Ishikawa (cell line): ENCODE measurements around the gene PIK3CD.
A peak's percentile ranks its signal among the peaks of the same experiment; 100 is the strongest.

Experiments
- CEBPB ChIP-seq: IDR thresholded peaks from 2 replicates; pipeline ENCODE4 v1.6.1; 2012
- CREB1 ChIP-seq: IDR thresholded peaks from 2 replicates; pipeline ENCODE4 v1.6.1; 2012; ENCODE audit warnings: low read depth
- EGR1 ChIP-seq: IDR thresholded peaks from 2 replicates; pipeline ENCODE4 v1.6.1; 2012
- EP300 ChIP-seq: IDR thresholded peaks from 2 replicates; pipeline ENCODE4 v1.6.1; 2012; ENCODE audit warnings: borderline replicate concordance
- FOXM1 ChIP-seq: IDR thresholded peaks from 2 replicates; pipeline ENCODE4 v1.6.1; 2012; ENCODE audit warnings: low read depth, borderline replicate concordance
- NFIC ChIP-seq: IDR thresholded peaks from 2 replicates; pipeline ENCODE4 v1.6.1; 2012
- RAD21 ChIP-seq: IDR thresholded peaks from 2 replicates; pipeline ENCODE4 v1.6.1; 2012; ENCODE audit warnings: low read depth
- TAF1 ChIP-seq: IDR thresholded peaks from 2 replicates; pipeline ENCODE4 v1.6.1; 2012; ENCODE audit warnings: low read depth, mild to moderate bottlenecking
- TCF12 ChIP-seq: IDR thresholded peaks from 2 replicates; pipeline ENCODE4 v1.6.1; 2012; ENCODE audit warnings: low read depth
- TEAD4 ChIP-seq: IDR thresholded peaks from 2 replicates; pipeline ENCODE4 v1.6.1; 2012
- YY1 ChIP-seq: IDR thresholded peaks from 2 replicates; pipeline ENCODE4 v1.6.1; 2012; ENCODE audit warnings: low read depth
- ZBTB7A ChIP-seq: IDR thresholded peaks from 2 replicates; pipeline ENCODE4 v1.6.1; 2012; ENCODE audit warnings: low read depth
- TF ChIP-seq, protein P1 (sequence below): IDR thresholded peaks from 2 replicates; pipeline ENCODE4 v1.6.1; 2012
- TF ChIP-seq, protein P2 (sequence below): IDR thresholded peaks from 2 replicates; pipeline ENCODE4 v1.6.1; 2012
- TF ChIP-seq, protein P3 (sequence below): IDR thresholded peaks from 2 replicates; pipeline ENCODE4 v1.6.1; 2012; ENCODE audit warnings: low read depth, mild to moderate bottlenecking

PIK3CD gene

DNA sequence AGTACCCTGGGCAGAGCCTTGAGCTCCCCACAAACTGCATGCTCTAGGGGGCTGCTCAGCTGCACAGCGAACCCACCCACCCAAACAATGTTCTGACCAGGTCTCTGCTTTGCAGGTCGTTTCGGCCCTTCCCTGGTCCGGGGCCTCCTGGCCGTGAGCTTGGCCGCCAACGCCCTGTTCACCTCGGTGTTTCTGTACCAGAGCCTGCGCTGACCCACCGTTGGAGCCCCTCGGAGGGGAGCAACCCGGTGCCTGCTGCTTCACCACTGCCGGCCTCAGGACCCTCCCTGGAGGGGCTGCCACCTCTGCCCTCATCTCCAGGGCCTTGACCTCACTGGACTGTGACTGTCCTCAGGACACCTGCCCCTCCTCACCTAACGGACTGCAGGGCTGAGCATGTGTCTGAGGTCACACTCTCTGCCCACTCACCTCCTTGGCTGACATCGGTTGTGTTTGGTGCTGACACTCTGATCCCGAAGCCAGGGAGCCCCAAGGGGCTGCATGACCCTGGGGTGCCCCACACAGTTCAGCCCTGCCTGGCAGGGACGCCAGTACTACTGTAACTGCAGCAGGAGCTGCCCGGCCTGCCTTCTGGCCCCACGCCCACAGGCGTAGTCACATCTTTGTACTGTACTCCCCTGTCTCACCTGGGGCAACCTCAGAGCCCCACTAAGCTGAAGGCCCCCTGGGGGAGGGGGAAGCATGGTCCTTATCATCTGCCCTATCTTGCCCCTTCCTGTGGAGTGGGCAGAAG, 38.5 kb upstream of the PIK3CD start:
- no peak for TF ChIP-seq FOXM1
- no peak for TF ChIP-seq NFIC
- TF ChIP-seq, protein P1, sequence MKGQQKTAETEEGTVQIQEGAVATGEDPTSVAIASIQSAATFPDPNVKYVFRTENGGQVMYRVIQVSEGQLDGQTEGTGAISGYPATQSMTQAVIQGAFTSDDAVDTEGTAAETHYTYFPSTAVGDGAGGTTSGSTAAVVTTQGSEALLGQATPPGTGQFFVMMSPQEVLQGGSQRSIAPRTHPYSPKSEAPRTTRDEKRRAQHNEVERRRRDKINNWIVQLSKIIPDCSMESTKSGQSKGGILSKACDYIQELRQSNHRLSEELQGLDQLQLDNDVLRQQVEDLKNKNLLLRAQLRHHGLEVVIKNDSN = no peak
- no peak for TF ChIP-seq TCF12
- no peak for TF ChIP-seq RAD21
- TF ChIP-seq EGR1 = no peak
- TF ChIP-seq CREB1 = no peak
- TF ChIP-seq, protein P2, sequence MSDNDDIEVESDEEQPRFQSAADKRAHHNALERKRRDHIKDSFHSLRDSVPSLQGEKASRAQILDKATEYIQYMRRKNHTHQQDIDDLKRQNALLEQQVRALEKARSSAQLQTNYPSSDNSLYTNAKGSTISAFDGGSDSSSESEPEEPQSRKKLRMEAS = no peak
- TF ChIP-seq TAF1 = no peak
- no peak for TF ChIP-seq CEBPB
- TF ChIP-seq, protein P3, sequence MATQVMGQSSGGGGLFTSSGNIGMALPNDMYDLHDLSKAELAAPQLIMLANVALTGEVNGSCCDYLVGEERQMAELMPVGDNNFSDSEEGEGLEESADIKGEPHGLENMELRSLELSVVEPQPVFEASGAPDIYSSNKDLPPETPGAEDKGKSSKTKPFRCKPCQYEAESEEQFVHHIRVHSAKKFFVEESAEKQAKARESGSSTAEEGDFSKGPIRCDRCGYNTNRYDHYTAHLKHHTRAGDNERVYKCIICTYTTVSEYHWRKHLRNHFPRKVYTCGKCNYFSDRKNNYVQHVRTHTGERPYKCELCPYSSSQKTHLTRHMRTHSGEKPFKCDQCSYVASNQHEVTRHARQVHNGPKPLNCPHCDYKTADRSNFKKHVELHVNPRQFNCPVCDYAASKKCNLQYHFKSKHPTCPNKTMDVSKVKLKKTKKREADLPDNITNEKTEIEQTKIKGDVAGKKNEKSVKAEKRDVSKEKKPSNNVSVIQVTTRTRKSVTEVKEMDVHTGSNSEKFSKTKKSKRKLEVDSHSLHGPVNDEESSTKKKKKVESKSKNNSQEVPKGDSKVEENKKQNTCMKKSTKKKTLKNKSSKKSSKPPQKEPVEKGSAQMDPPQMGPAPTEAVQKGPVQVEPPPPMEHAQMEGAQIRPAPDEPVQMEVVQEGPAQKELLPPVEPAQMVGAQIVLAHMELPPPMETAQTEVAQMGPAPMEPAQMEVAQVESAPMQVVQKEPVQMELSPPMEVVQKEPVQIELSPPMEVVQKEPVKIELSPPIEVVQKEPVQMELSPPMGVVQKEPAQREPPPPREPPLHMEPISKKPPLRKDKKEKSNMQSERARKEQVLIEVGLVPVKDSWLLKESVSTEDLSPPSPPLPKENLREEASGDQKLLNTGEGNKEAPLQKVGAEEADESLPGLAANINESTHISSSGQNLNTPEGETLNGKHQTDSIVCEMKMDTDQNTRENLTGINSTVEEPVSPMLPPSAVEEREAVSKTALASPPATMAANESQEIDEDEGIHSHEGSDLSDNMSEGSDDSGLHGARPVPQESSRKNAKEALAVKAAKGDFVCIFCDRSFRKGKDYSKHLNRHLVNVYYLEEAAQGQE = no peak
- no peak for TF ChIP-seq TEAD4
- TF ChIP-seq ZBTB7A = no peak
- no peak for TF ChIP-seq YY1
- no peak for TF ChIP-seq EP300

DNA sequence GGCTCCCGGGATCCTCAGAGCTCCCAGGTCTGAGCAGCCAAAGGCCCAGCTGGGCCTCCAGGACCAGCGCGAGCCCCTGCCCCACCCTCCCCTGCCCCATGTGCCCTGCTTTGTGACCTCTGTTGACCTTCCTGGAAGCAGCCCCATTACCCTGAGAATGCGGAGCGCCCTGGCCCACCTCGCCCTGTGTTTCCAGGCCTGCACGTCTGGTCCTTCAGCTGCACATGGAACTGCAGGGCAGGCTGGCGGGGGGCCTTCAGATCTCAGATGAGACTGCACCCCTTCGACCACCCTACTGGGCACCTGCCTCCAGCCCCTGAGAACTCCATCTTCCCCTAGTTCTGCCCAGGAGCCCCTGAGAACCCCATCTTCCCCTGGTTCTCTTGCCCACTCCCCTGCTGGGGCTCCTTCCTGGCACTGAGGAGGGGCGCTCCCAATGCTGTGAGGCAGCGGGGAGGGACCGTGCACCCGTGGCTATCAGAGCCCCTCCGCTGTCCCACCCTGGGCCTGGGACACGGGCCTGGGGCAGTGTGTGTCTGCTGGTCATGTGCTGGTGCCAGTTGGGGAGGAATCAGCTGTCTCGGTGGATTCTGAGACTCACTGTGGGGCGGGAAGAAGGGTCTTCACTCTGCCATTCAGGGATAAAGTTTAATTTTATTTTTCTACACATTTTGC, 37.8 kb upstream of the PIK3CD start:
- TF ChIP-seq YY1 (no peak), TEAD4 (no peak), NFIC (no peak), EP300 (no peak)

DNA sequence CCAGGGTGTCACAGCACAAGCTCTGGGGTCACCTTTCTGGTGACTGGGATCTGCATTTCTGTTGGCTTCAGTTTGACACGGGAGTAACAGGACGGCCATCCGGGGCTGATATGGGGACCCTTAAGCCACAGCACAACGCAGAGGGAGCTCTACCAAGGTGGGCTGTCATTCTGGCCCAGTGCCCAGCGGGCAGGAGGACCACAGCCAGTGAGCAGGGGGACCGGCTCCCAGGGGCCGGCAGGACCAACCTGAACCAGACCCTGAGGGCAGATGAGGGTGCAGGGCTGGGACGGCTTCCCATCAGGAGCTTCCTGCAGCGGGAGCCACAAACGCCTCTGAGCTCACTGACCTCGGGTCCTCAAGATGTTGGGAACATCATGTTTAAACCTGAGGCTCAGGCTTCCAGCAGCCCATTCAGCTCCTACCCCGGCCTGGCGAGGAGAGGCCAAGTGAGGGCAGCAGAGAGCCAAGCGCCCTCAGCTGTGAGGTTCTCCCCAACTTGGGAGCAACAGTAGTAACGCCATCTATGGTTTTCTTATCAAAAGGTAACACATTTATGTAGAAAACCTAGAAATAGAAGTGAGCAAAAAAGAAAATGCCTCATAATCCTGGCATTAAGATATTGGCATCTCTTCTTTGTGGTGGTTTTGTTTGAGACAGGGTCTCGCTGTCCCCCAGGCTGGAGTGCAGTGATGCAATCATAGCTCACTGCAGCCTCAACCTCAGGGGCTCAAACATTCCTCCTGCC, 36.0 kb upstream of the PIK3CD start:
- TF ChIP-seq RAD21 (peak; percentile 21; the same call in 1 of the 2 replicates), CREB1 (no peak)

DNA sequence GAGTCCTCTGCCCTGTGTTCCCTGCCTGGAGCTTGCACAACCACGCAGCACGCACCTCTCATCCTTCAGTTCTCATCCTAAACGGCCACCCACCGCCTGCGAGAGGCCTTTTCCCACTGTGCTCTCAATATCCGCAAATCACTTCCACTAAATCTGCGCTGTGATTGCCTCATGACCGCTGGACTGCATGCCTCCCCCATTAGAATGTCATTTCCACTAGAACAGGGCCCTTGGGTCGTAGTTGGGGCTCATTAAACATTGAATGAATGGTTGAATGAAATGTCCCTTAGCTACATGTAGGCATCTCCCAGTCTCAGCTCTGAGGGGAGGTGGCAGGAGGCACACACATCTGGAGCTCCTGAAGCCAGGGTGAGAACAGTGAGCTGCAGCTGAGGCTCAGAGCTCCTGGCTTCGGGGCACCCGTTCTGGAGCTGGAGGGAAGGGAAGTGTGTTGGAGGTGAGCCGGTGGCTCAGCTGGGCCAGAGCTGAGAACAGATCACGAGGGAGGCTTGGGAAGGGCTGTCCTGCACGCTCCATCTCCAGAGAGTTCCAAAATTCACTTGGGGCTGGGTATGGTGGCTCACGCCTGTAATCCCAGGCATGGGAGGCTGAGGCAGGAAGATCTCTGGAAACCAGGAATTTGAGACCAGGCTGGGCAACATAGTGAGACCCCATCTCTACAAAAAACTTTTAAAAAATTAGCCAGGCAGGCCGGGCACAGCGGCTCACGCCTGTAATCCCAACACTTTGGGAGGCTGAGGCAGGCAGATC, 32.4 kb upstream of the PIK3CD start:
- TF ChIP-seq RAD21 (no peak), TAF1 (no peak), YY1 (no peak), EP300 (no peak), FOXM1 (no peak), NFIC (no peak), EGR1 (no peak), CEBPB (no peak), TCF12 (no peak), ZBTB7A (no peak), TEAD4 (no peak), CREB1 (no peak)
- TF ChIP-seq, protein P3 = no peak
- TF ChIP-seq, protein P2 = no peak
- TF ChIP-seq, protein P1 = no peak

DNA sequence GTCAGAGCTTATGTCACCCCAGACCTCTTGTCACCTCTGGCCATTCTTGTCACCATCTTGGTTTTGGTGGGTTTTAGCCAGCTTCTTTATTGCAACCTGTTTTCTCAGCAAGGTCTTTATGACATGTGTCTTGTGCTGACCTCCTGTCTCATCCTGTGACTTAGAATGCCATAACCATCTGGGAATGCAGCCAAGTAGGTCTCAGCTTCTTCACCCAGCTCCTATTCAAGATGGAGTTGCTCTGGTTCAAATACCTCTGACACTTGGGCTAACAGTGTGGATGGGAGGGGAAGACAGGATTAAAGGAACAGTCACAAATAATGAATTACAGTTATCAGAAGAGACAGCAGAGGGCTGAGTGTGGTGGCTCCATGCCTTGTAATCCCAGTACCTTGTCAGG, 30.5 kb upstream of the PIK3CD start:
- TF ChIP-seq, protein P1 = no peak
- TF ChIP-seq CREB1 (no peak), NFIC (no peak), CEBPB (no peak), YY1 (no peak), TAF1 (no peak), ZBTB7A (no peak)
- TF ChIP-seq, protein P3 = no peak
- TF ChIP-seq, protein P2 = no peak
